PFSK-1 (cell line): ENCODE results near the gene FAM111B.

Experiments
- FOXP2 ChIP-seq: optimal IDR thresholded peaks from 2 replicates; pipeline ENCODE3; 2011; ENCODE audit warnings: borderline replicate concordance, control low read depth, inconsistent platforms; ENCODE audit not compliant: insufficient read depth; ENCODE audit errors: extremely low read length, extremely low read depth
- POLR2AphosphoS5 ChIP-seq: IDR thresholded peaks from 2 replicates; pipeline ENCODE4 v1.6.1; 2012; ENCODE audit warnings: low read depth, mild to moderate bottlenecking, control low read depth, low read length, moderate library complexity
- SIN3A ChIP-seq: IDR thresholded peaks from 2 replicates; pipeline ENCODE4 v1.6.1; 2012; ENCODE audit warnings: mild to moderate bottlenecking, low read length, moderate library complexity, borderline replicate concordance; ENCODE audit not compliant: insufficient read depth
- TAF1 ChIP-seq: IDR thresholded peaks from 2 replicates; pipeline ENCODE4 v1.6.1; 2012; ENCODE audit warnings: low read length, control low read depth, borderline replicate concordance; ENCODE audit not compliant: insufficient read depth
- TF ChIP-seq, protein P1 (sequence below), 2 experiments: IDR thresholded peaks; 2 replicates each; pipeline versions ENCODE4 v1.6.1 to v1.8.0; 2011 to 2012; ENCODE audit warnings: low read depth in 2 of 2, low read length in 2 of 2, control low read depth in 1 of 2, inconsistent platforms in 1 of 2, mild to moderate bottlenecking in 1 of 2, moderate library complexity in 1 of 2; ENCODE audit not compliant: insufficient read depth in 1 of 2

Gene FAM111B

GRCh38 chr11:59102259-59102765, 4.7 kb upstream of the FAM111B start:
- TF ChIP-seq TAF1 (no peak), POLR2AphosphoS5 (no peak), SIN3A (no peak), FOXP2 (no peak)
- TF ChIP-seq, protein P1, sequence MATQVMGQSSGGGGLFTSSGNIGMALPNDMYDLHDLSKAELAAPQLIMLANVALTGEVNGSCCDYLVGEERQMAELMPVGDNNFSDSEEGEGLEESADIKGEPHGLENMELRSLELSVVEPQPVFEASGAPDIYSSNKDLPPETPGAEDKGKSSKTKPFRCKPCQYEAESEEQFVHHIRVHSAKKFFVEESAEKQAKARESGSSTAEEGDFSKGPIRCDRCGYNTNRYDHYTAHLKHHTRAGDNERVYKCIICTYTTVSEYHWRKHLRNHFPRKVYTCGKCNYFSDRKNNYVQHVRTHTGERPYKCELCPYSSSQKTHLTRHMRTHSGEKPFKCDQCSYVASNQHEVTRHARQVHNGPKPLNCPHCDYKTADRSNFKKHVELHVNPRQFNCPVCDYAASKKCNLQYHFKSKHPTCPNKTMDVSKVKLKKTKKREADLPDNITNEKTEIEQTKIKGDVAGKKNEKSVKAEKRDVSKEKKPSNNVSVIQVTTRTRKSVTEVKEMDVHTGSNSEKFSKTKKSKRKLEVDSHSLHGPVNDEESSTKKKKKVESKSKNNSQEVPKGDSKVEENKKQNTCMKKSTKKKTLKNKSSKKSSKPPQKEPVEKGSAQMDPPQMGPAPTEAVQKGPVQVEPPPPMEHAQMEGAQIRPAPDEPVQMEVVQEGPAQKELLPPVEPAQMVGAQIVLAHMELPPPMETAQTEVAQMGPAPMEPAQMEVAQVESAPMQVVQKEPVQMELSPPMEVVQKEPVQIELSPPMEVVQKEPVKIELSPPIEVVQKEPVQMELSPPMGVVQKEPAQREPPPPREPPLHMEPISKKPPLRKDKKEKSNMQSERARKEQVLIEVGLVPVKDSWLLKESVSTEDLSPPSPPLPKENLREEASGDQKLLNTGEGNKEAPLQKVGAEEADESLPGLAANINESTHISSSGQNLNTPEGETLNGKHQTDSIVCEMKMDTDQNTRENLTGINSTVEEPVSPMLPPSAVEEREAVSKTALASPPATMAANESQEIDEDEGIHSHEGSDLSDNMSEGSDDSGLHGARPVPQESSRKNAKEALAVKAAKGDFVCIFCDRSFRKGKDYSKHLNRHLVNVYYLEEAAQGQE (IDR thresholded peaks at IDR 0.05; ENCODE audit: insufficient read depth in 1 of 2, low read depth in 2 of 2, low read length in 2 of 2): no peak

GRCh38 chr11:59112494-59112893, 5.5 kb downstream of the FAM111B start:
- TF ChIP-seq POLR2AphosphoS5: no peak
- no peak for TF ChIP-seq TAF1
- no peak for TF ChIP-seq FOXP2

GRCh38 chr11:59114344-59114743, 7.3 kb downstream of the FAM111B start:
- TF ChIP-seq, protein P1 (IDR thresholded peaks at IDR 0.05; ENCODE audit: insufficient read depth in 1 of 2, low read depth in 2 of 2, low read length in 2 of 2): no peak
- TF ChIP-seq SIN3A: no peak
- no peak for TF ChIP-seq FOXP2
- no peak for TF ChIP-seq POLR2AphosphoS5
- no peak for TF ChIP-seq TAF1

DNA sequence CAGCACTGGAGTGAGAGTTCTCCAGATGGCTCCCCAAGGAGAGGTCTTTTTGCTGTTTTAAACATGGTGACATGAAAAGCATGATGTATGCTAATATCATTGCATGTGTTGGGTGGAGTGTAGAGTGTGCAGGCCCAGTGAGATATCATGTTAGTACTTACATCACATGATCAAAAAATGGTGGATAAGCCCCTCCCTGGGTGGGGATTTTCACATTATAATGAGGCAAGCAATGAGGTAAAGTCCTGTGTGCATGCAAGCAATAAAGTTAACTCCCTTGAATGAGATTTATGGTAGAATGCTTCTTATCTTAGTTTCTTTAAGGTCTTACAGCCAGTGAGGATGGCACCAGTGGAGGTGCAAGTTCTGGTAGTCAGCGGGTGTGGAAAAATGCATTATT, 8.5 kb downstream of the FAM111B start:
- TF ChIP-seq POLR2AphosphoS5 (no peak), SIN3A (no peak), FOXP2 (no peak), TAF1 (no peak)
- TF ChIP-seq, protein P1 (IDR thresholded peaks at IDR 0.05; ENCODE audit: insufficient read depth in 1 of 2, low read depth in 2 of 2, low read length in 2 of 2): no peak

DNA sequence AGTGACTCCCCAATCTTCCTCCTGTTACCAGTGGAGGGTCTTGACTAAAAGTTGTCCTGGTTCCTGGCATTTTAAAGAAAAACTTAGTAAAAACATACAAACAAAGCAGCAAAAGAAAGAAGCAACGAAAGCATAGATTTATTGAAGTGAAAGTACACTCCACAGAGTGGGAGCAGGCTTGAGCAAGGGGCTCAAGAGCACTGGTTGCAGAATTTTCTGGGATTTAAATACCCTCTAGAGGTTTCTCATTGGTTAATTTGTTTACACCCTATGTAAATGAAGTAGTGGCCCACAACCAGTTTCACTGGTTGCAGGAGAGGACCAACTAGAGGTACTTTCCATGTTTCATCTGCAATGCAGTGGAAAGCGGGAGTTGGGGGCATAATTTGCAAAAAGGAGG, 10.7 kb downstream of the FAM111B start:
- no peak for TF ChIP-seq SIN3A
- TF ChIP-seq, protein P1 (IDR thresholded peaks at IDR 0.05; ENCODE audit: insufficient read depth in 1 of 2, low read depth in 2 of 2, low read length in 2 of 2): no peak
- no peak for TF ChIP-seq TAF1
- no peak for TF ChIP-seq POLR2AphosphoS5
- TF ChIP-seq FOXP2: no peak
